Memory B cell (primary cell): Measurements from ENCODE around the gene MACROD1.

Experiments used
- ATAC-seq: fragments of 150-1000 bp; cut with Tn5 transposase; 2 replicates; pipeline ENCODE4 v1.10.0; 2021; ENCODE audit warnings: low read depth, mild to moderate bottlenecking, moderate library complexity
- DNase-seq, 2 donors: peaks; one replicate each; pipeline ENCODE4 v3.0.0; 2022; ENCODE audit warnings: low spot score in 2 of 2
- H3K27ac Mint-ChIP-seq: one replicate; pipeline ENCODE4 v1.8.0; 2022; ENCODE audit warnings: mild to moderate bottlenecking, moderate library complexity, mixed read lengths
- H3K27me3 Mint-ChIP-seq: one replicate; pipeline ENCODE4 v1.8.0; 2022; ENCODE audit warnings: mixed read lengths
- H3K36me3 Mint-ChIP-seq: one replicate; pipeline ENCODE4 v1.8.0; 2022; ENCODE audit warnings: mild to moderate bottlenecking, mixed read lengths
- H3K4me1 Mint-ChIP-seq: one replicate; pipeline ENCODE4 v1.8.0; 2022; ENCODE audit warnings: mixed read lengths
- H3K4me3 Mint-ChIP-seq: one replicate; pipeline ENCODE4 v1.8.0; 2022; ENCODE audit warnings: mild to moderate bottlenecking, moderate library complexity, mixed read lengths
- H3K9me3 Mint-ChIP-seq: one replicate; pipeline ENCODE4 v1.8.0; 2022; ENCODE audit warnings: mixed read lengths

The MACROD1 gene

DNA sequence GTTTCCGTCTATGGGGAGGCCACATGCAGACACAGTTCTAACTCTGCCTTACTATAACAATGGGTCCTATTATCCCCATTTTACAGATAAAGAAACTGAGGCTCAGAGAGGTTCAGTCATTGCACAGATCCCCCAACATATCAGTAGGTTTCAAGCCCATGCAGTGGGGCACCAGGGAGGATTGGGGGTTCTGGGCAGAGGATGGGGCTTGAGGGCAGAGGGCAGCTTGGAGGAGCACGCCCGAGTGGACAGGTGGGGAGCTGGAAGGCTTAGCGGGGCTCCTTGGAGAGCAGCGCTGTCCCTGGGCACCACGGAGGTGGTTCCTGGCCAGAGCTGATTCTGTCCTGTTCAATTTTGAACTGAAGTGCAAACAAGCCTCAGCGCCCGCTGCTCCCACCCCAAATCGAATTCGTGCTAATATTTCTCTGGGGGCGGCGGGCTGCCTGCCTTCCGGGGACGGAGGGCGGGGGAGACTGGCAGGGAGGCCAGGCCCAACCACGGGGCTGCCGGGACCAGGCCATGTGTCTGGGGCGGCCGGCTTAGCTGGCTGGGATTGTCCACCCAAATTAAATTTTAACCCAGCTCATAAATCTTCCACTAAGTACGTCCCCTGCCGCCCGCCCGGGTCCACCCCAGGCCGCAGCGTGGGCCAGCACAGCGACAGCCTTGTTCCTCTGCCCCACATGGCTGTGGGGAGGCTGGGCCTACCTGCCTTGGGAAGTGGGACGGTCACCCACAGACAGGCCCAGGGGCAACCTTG is 80.8 kb downstream of the MACROD1 start:
- ATAC-seq, result no peak
- Mint-ChIP-seq H3K27me3 (peaks cover 10% of the 10 kb centered on the region), H3K4me1 (peaks cover 3% of the 10 kb centered on the region), H3K4me3 (no peak overlapping the region), H3K27ac (no peak overlapping the region), H3K9me3 (no peaks in the 10 kb centered on the region), H3K36me3 (no peaks in the 10 kb centered on the region)
- no peak for DNase-seq

- Mint-ChIP-seq H3K27me3 (peaks cover 10% of the 10 kb centered on the region), H3K4me3 (no peak overlapping the region), H3K4me1 (peaks cover 3% of the 10 kb centered on the region), H3K36me3 (no peaks in the 10 kb centered on the region), H3K27ac (no peak overlapping the region), H3K9me3 (no peaks in the 10 kb centered on the region)
- DNase-seq, result no peak
- no peak for ATAC-seq
These were observed 81.6 kb downstream of the MACROD1 start for GRCh38 chr11:64084146-64084950.

- peaks cover under 1% of the 10 kb centered on the region for H3K4me1 Mint-ChIP-seq
- H3K27me3 Mint-ChIP-seq, result peaks cover 9% of the 10 kb centered on the region
- H3K27ac Mint-ChIP-seq, result no peak overlapping the region
- no peaks in the 10 kb centered on the region for H3K9me3 Mint-ChIP-seq
- no peak for DNase-seq
- no peak for ATAC-seq
- no peak overlapping the region for H3K4me3 Mint-ChIP-seq
- H3K36me3 Mint-ChIP-seq, result no peaks in the 10 kb centered on the region
These were observed 82.4 kb downstream of the MACROD1 start for GRCh38 chr11:64083398-64084080.

- ATAC-seq, result no peak
- DNase-seq, result no peak
- Mint-ChIP-seq H3K27me3 (peaks cover 8% of the 10 kb centered on the region), H3K9me3 (no peaks in the 10 kb centered on the region), H3K4me1 (no peaks in the 10 kb centered on the region), H3K27ac (no peak overlapping the region), H3K4me3 (no peak overlapping the region), H3K36me3 (no peaks in the 10 kb centered on the region)
These were observed 84.0 kb downstream of the MACROD1 start for GRCh38 chr11:64081745-64082442.

DNA sequence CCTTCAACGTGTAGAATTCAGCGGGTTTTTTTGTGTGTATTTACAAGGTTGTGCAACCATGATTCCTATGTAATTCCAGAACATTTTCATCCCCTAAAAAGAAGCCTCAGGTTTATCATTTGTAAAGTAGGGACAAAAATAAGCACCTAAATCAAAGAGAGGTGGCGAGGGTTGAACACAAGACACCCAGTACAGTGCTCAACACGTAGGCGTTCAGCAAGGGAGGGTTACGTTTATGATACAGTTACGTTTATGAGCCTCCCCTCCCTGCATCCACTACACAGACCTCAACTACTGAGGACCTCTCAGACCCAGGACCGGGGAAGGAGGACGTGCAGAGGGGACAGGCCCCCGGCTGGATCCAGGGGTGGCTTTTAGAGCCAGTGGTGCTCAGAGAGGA is 85.5 kb downstream of the MACROD1 start:
- no peaks in the 10 kb centered on the region for H3K9me3 Mint-ChIP-seq
- no peak for DNase-seq
- no peak overlapping the region for H3K27ac Mint-ChIP-seq
- peaks cover 12% of the 10 kb centered on the region for H3K27me3 Mint-ChIP-seq
- ATAC-seq, result no peak
- no peaks in the 10 kb centered on the region for H3K4me1 Mint-ChIP-seq
- H3K36me3 Mint-ChIP-seq, result no peaks in the 10 kb centered on the region
- H3K4me3 Mint-ChIP-seq, result no peak overlapping the region

DNA sequence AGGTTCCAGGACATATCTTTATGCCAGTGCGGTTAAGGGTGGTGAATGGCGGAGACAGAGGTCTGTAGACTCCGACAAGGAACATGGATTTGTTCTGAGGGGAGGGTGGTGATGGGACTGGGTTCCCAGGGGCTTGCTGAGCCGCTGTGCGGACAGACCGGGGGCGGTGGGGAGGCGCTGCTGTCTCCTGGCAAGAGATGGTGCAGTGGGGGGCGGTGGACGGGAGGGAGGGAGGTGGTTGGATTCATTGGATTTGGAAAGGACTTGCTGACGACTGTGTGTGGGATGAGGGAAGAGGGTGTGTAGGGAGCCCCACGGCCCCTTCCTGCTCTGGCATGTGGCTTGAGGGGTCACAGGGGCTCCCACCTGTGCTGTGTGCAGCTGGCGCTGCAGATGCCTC is 87.0 kb downstream of the MACROD1 start:
- Mint-ChIP-seq H3K36me3 (no peaks in the 10 kb centered on the region), H3K27ac (no peak overlapping the region), H3K9me3 (no peaks in the 10 kb centered on the region), H3K4me1 (no peaks in the 10 kb centered on the region), H3K4me3 (no peak overlapping the region), H3K27me3 (peaks cover 12% of the 10 kb centered on the region)
- DNase-seq (no peak), ATAC-seq (no peak)

DNA sequence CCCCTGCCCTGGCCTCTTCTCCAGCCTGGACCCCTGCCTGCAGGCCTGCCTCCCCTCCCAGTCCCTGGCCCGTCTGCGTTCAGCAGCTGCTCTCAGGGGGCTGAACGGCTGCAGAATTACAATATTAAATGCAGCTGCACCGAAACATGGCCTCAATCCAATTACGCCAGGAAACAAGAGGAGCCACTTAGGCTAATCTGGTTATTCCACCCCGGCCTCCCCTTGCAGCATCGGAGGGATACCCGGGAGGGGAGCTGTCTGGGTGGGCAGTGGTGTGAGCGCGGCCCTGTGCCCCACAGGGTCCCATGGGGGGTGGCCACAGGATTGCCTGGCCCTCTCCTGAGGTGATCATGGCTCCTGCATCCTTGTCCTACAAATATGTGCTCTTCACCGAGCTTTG is 87.6 kb downstream of the MACROD1 start:
- no peak overlapping the region for H3K4me3 Mint-ChIP-seq
- ATAC-seq, result no peak
- no peak overlapping the region for H3K27ac Mint-ChIP-seq
- H3K36me3 Mint-ChIP-seq, result no peaks in the 10 kb centered on the region
- H3K9me3 Mint-ChIP-seq, result no peaks in the 10 kb centered on the region
- DNase-seq, result no peak
- peaks cover 9% of the 10 kb centered on the region for H3K27me3 Mint-ChIP-seq
- H3K4me1 Mint-ChIP-seq, result no peaks in the 10 kb centered on the region

GRCh38 chr11:64077607-64078006 is 88.3 kb downstream of the MACROD1 start:
- DNase-seq (no peak), ATAC-seq (no peak)
- Mint-ChIP-seq H3K4me1 (no peaks in the 10 kb centered on the region), H3K9me3 (no peaks in the 10 kb centered on the region), H3K27ac (no peak overlapping the region), H3K36me3 (no peaks in the 10 kb centered on the region), H3K27me3 (peaks cover 9% of the 10 kb centered on the region), H3K4me3 (no peak overlapping the region)

DNA sequence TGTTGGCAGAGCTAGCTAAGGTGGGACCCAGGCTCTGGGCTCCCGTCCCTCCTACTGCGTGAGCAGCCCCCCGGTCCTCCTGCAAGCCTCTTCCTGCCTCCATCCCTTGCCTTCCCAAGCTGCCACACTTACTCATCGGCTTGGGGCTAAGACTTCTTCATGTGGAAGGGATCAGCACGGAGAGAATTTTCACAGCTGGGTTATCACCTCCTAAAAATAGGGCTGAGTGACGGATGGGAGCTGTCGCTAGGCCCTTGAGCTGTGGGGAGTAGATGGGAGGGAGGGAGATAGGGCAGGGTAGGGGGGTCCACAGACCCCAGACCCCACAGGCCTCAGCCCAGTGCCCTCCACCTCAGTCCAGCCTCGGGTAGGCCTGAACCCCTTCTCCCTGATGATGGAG is 89.2 kb downstream of the MACROD1 start:
- H3K27ac Mint-ChIP-seq, result no peak overlapping the region
- no peaks in the 10 kb centered on the region for H3K4me1 Mint-ChIP-seq
- peaks cover 9% of the 10 kb centered on the region for H3K27me3 Mint-ChIP-seq
- H3K9me3 Mint-ChIP-seq, result no peaks in the 10 kb centered on the region
- H3K36me3 Mint-ChIP-seq, result no peaks in the 10 kb centered on the region
- ATAC-seq, result no peak
- H3K4me3 Mint-ChIP-seq, result no peak overlapping the region
- DNase-seq, result no peak

GRCh38 chr11:64074239-64074638 is 91.7 kb downstream of the MACROD1 start:
- DNase-seq, result no peak
- no peak overlapping the region for H3K27ac Mint-ChIP-seq
- ATAC-seq, result no peak
- no peaks in the 10 kb centered on the region for H3K36me3 Mint-ChIP-seq
- no peak overlapping the region for H3K4me3 Mint-ChIP-seq
- no peaks in the 10 kb centered on the region for H3K4me1 Mint-ChIP-seq
- peaks cover 7% of the 10 kb centered on the region for H3K27me3 Mint-ChIP-seq
- no peaks in the 10 kb centered on the region for H3K9me3 Mint-ChIP-seq

DNA sequence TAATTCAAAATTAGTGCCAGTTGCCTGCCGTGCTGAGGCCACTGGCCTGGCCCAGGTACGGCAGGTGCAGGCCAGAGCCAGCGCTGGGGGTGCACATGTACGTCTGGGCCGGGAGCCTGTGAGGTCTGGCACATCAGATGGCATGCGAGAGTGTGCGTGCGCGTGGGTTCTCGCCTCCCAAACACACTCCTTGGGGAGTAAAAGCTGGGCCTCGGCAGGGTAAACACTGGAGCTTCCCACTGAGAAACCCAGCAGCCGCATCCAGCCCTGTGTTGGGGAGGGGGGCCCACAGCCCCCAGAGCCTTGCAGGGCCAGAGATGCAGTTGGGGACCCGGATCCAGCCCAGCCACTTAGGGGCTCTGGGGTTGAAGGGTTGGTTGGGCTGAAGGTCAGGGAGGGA is 92.4 kb downstream of the MACROD1 start:
- DNase-seq (no peak), ATAC-seq (no peak)
- no peaks in the 10 kb centered on the region for H3K4me1 Mint-ChIP-seq
- no peaks in the 10 kb centered on the region for H3K9me3 Mint-ChIP-seq
- no peak overlapping the region for H3K27ac Mint-ChIP-seq
- H3K36me3 Mint-ChIP-seq, result no peaks in the 10 kb centered on the region
- no peak overlapping the region for H3K4me3 Mint-ChIP-seq
- H3K27me3 Mint-ChIP-seq, result peaks cover 8% of the 10 kb centered on the region

DNA sequence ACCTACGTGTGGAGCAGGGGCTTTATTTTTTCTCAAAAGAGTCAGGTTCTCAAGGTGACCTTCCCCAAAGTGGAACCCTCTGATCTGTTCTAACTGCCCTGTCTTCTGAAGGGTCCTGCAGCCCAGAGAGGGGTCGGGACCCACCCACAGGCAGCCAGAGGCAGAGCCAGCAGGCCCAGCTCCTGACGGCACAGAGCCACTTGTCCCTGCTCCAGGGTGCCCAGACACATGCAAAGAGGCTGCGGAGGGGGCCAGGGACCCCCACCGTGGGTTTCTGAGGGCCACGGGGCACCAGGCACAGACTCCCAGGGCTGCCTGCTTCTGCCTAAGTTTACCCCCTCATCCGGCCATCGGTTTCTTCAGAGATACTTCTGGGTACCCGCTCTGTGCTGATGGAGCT is 93.0 kb downstream of the MACROD1 start:
- Mint-ChIP-seq H3K27me3 (peaks cover 10% of the 10 kb centered on the region), H3K36me3 (no peaks in the 10 kb centered on the region), H3K4me1 (no peaks in the 10 kb centered on the region), H3K9me3 (no peaks in the 10 kb centered on the region), H3K27ac (no peak overlapping the region), H3K4me3 (no peak overlapping the region)
- DNase-seq (no peak), ATAC-seq (no peak)

DNA sequence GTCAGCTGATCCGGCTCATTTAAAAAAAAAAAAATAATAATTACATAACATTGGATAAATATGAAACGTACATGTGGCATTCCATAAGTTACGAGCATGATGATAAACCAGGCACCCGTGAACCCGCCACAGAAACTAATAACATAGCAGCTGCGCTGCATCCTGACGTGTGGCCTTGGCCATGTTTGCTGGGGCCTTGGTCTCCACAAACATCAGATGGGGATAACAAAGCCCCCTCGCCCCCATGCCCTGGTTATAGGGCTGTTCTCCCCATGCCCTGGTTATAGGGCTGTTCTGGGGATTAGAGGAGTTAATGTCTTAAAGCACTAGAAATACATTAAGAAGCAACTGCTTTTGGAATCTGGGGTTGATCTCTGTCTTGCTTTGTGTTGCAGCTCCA is 93.5 kb downstream of the MACROD1 start:
- DNase-seq (no peak), ATAC-seq (no peak)
- Mint-ChIP-seq H3K27ac (no peak overlapping the region), H3K9me3 (no peaks in the 10 kb centered on the region), H3K4me1 (no peaks in the 10 kb centered on the region), H3K36me3 (no peaks in the 10 kb centered on the region), H3K27me3 (peaks cover 9% of the 10 kb centered on the region), H3K4me3 (no peak overlapping the region)

- H3K9me3 Mint-ChIP-seq, result no peaks in the 10 kb centered on the region
- DNase-seq (no peak), ATAC-seq (no peak)
- no peak overlapping the region for H3K4me3 Mint-ChIP-seq
- H3K4me1 Mint-ChIP-seq, result no peaks in the 10 kb centered on the region
- no peaks in the 10 kb centered on the region for H3K36me3 Mint-ChIP-seq
- H3K27ac Mint-ChIP-seq, result no peak overlapping the region
- H3K27me3 Mint-ChIP-seq, result peaks cover 11% of the 10 kb centered on the region
These were observed 94.1 kb downstream of the MACROD1 start for GRCh38 chr11:64071849-64072248.
